AG04449 (cell line): Measurements from ENCODE around the gene SULF2.

Experiments used
- CTCF ChIA-PET: fragments of 350-600 bp; formaldehyde crosslinking; extraction: SDS; loops from one replicate; lab custom pipeline; 2021; ENCODE audit warnings: antibody characterized with exemption; lab: Yijun Ruan, JAX
- POLR2A ChIA-PET: fragments of 400-600, 350-600 bp; formaldehyde crosslinking; extraction: SDS; loops from one replicate; lab custom pipeline; 2020; ENCODE audit warnings: antibody characterized with exemption, inconsistent platforms; lab: Yijun Ruan, JAX
- DNase-seq: peaks from one replicate; pipeline ENCODE4 v3.0.0-alpha.2; 2010; ENCODE audit warnings: low read depth, low spot score
- H3K4me3 ChIP-seq: 2 replicates; pipeline ENCODE4 v1.5.1; 2011; ENCODE audit warnings: low read depth, mild to moderate bottlenecking, control low read depth, low read length
- CTCF ChIP-seq: IDR thresholded peaks from one replicate; pipeline ENCODE4 v1.5.1; 2011; ENCODE audit warnings: mild to moderate bottlenecking, moderate library complexity, low read length, control low read depth, inconsistent platforms; ENCODE audit not compliant: insufficient read depth; ENCODE audit errors: missing control alignments

Gene SULF2

GRCh38 chr20:47713878-47714450 is 71.3 kb downstream of the SULF2 start:
- ChIA-PET CTCF (interaction anchor here (1.0 to 3.1 kb wide), 3 partner anchors 12 to 906 kb away, joined by 4 to 11 read pairs (median 4); no protein-coding TSS in a partner anchor), POLR2A (no interaction called here)
- DNase-seq = no peak
- H3K4me3 ChIP-seq = no peak overlapping the region
- no peak for TF ChIP-seq CTCF

- TF ChIP-seq CTCF = no peak
- H3K4me3 ChIP-seq = no peak overlapping the region
- DNase-seq = no peak
- CTCF ChIA-PET = interaction anchor here (1.4 to 3.1 kb wide), 2 partner anchors 13 to 907 kb away, joined by 4 to 11 read pairs; no protein-coding TSS in a partner anchor
- POLR2A ChIA-PET = no interaction called here
These were observed 72.1 kb downstream of the SULF2 start for GRCh38 chr20:47713163-47713562.

- DNase-seq = no peak
- TF ChIP-seq CTCF = no peak
- CTCF ChIA-PET = interaction anchor here (1.0 to 3.5 kb wide), 2 partner anchors 14 to 909 kb away, joined by 4 to 13 read pairs; no protein-coding TSS in a partner anchor
- POLR2A ChIA-PET = no interaction called here
- H3K4me3 ChIP-seq = no peak overlapping the region
These were observed 74.1 kb downstream of the SULF2 start for GRCh38 chr20:47711046-47711752.

GRCh38 chr20:47710665-47711045 is 74.6 kb downstream of the SULF2 start:
- no peak for DNase-seq
- CTCF ChIA-PET = interaction anchor here (1.0 to 3.5 kb wide), 2 partner anchors 14 to 910 kb away, joined by 4 to 13 read pairs; no protein-coding TSS in a partner anchor
- POLR2A ChIA-PET = no interaction called here
- no peak for TF ChIP-seq CTCF
- H3K4me3 ChIP-seq = no peak overlapping the region

- CTCF ChIA-PET = interaction anchor here (1.4 to 3.5 kb wide), 3 partner anchors 12 to 911 kb away, joined by 4 to 13 read pairs (median 6); no protein-coding TSS in a partner anchor
- POLR2A ChIA-PET = no interaction called here
These were observed 76.1 kb downstream of the SULF2 start for GRCh38 chr20:47708953-47709833.

More at GRCh38 chr20:47708953-47709833, 76.1 kb downstream of the SULF2 start:
- DNase-seq = no peak
- TF ChIP-seq CTCF = no peak
- H3K4me3 ChIP-seq = no peak overlapping the region
